ENCODE results near the gene WASL. TPM values are rescaled to one million over a fixed set of nuclear protein-coding genes. Genes with fewer than 3 reads are reported as not detected.
"Not testable (repeated sequence)": the region's sequence is repeated elsewhere in the genome, so short reads cannot be mapped to it uniquely, and the experiment has no call there.

Gene WASL
- total RNA-seq, 1 donor from 2014 or later, result 30.4 TPM

DNA sequence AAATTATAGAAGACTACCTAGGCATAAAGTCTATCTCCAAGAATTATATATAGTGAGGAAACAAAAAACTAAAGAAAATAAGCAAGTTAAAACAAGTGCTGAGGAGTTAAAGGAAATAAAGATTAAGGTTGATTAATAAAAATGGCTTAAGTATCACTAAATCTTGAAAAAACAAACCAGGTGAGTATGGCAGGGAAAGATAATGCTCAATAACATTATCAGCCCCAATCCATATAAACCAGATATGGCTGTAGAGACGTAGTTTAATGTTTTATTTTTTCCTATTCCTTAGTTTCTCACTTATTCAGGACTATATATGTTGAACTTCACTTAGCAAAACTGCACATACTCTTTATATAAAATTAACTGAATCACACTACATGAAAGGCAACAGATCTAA lies 4.4 kb downstream of the WASL start:
- Mint-ChIP-seq H3K27me3 (ENCODE audit: low read depth) (no peaks in the 10 kb centered on the region), H3K4me1 (peaks cover 44% of the 10 kb centered on the region), H3K9me3 (no peaks in the 10 kb centered on the region), H3K4me3 (no peak overlapping the region), H3K36me3 (ENCODE audit: low read depth) (no peaks in the 10 kb centered on the region), H3K27ac (ENCODE audit: unreplicated experiment) (no peak overlapping the region)
- DNase-seq (ENCODE audit: low read depth, low spot score), result no peak
- TF ChIP-seq, protein P1, sequence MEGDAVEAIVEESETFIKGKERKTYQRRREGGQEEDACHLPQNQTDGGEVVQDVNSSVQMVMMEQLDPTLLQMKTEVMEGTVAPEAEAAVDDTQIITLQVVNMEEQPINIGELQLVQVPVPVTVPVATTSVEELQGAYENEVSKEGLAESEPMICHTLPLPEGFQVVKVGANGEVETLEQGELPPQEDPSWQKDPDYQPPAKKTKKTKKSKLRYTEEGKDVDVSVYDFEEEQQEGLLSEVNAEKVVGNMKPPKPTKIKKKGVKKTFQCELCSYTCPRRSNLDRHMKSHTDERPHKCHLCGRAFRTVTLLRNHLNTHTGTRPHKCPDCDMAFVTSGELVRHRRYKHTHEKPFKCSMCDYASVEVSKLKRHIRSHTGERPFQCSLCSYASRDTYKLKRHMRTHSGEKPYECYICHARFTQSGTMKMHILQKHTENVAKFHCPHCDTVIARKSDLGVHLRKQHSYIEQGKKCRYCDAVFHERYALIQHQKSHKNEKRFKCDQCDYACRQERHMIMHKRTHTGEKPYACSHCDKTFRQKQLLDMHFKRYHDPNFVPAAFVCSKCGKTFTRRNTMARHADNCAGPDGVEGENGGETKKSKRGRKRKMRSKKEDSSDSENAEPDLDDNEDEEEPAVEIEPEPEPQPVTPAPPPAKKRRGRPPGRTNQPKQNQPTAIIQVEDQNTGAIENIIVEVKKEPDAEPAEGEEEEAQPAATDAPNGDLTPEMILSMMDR (conservative IDR thresholded peaks at IDR 0.05), result no peak

DNA sequence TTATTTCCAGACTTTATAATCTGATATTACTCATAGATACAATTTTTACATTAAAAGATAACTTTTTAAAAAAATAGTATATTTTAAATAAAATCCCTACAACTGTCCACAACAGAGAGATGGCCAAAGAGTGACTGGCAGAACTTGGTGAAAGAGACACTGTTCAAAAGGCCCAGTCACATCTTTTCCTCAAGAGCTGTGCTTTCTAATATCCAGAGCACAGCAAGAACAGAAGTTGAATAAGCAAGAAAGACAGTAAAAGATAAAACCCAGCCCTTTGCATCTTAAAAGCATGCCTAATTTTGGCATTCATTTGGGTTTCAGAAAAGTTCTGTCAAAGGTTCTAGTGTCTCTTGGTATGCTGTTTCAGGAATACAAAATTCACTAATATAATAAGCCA lies 6.9 kb downstream of the WASL start:
- Mint-ChIP-seq H3K27ac (ENCODE audit: unreplicated experiment) (no peak overlapping the region), H3K36me3 (ENCODE audit: low read depth) (peaks cover 8% of the 10 kb centered on the region), H3K27me3 (ENCODE audit: low read depth) (no peaks in the 10 kb centered on the region), H3K4me1 (peaks cover 34% of the 10 kb centered on the region), H3K9me3 (peaks cover 6% of the 10 kb centered on the region), H3K4me3 (no peak overlapping the region)
- TF ChIP-seq, protein P1 (conservative IDR thresholded peaks at IDR 0.05), result no peak
- no peak for DNase-seq (ENCODE audit: low read depth, low spot score)

DNA sequence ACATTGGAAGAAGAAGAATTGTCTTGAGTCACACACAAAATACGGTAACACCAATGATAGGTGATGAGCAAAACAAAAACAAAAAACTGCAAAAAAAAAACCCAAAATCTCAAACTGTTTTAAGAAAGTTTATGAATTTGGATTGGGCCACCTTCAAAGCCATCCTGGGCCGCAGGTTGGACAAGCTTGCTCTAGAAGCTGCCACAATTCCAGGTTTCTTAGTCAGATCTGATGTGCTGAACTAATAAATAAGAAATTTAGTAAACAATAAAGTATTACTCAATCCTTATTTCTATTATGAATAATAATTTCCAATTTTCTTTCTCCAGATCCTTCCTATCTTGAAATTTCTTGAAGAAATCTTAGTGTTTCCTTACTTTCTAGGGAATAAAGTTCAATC lies 10.0 kb downstream of the WASL start:
- Mint-ChIP-seq H3K36me3 (ENCODE audit: low read depth) (peaks cover 18% of the 10 kb centered on the region), H3K27ac (ENCODE audit: unreplicated experiment) (no peak overlapping the region)

DNA sequence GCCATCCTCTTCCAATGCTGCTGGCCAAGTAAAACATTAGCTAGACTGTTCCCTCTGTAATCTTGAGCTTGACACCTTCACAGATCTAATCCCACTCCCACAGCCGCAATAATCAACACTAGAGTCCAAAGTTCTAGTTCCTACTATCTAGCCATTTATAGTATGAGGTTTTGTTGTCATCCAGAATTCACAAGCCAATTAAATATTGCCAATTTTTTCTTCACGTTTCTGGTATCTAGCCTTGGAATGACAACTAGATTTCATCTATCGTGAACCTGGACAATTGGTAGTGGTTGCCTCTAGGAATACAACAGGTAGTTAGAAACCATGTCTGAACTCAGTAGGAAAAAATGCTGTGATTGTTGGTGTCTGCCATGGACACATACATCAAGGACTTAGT lies 10.4 kb downstream of the WASL start:
- no peaks in the 10 kb centered on the region for H3K27me3 Mint-ChIP-seq (ENCODE audit: low read depth)
- TF ChIP-seq, protein P1 (conservative IDR thresholded peaks at IDR 0.05), result no peak
- no peak overlapping the region for H3K4me3 Mint-ChIP-seq
- peaks cover 22% of the 10 kb centered on the region for H3K36me3 Mint-ChIP-seq (ENCODE audit: low read depth)
- no peak for DNase-seq (ENCODE audit: low read depth, low spot score)
- H3K4me1 Mint-ChIP-seq, result peaks cover 7% of the 10 kb centered on the region
- H3K9me3 Mint-ChIP-seq, result peaks cover 10% of the 10 kb centered on the region
- H3K27ac Mint-ChIP-seq (ENCODE audit: unreplicated experiment), result no peak overlapping the region

More for the DNA sequence above, 10.0 kb downstream of the WASL start:
- TF ChIP-seq, protein P1 (conservative IDR thresholded peaks at IDR 0.05), result no peak
- Mint-ChIP-seq H3K9me3 (peaks cover 10% of the 10 kb centered on the region), H3K27me3 (ENCODE audit: low read depth) (no peaks in the 10 kb centered on the region), H3K4me1 (peaks cover 12% of the 10 kb centered on the region), H3K4me3 (no peak overlapping the region)
- DNase-seq (ENCODE audit: low read depth, low spot score), result no peak

DNA sequence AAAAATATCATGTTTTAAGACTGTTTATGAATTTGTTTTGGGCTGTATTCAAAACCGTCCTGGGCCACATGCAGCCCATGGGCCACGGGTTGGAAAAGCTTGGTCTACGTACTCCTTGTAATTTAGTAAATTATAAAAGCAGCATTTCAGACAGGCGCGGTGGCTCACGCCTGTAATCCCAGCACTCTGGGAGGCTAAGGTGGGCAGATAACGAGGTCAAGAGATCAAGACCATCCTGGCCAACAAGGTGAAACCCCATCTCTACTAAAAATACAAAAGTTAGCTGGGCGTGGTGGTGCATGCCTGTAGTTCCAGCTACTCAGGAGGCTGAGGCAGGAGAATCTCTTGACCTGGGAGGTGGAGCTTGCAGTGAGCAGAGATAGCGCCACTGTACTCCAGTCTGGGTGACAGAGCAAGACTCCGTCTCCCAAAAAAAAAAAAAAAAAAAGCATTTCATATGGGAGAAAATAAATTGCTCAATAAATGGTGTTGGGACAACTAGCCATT lies 11.6 kb downstream of the WASL start:
- H3K27ac Mint-ChIP-seq (ENCODE audit: unreplicated experiment); H3K4me1 Mint-ChIP-seq; DNase-seq (ENCODE audit: low read depth, low spot score); H3K27me3 Mint-ChIP-seq (ENCODE audit: low read depth); H3K4me3 Mint-ChIP-seq: not testable (repeated sequence)
- peaks cover 17% of the 10 kb centered on the region for H3K9me3 Mint-ChIP-seq
- peaks cover 31% of the 10 kb centered on the region for H3K36me3 Mint-ChIP-seq (ENCODE audit: low read depth)

DNA sequence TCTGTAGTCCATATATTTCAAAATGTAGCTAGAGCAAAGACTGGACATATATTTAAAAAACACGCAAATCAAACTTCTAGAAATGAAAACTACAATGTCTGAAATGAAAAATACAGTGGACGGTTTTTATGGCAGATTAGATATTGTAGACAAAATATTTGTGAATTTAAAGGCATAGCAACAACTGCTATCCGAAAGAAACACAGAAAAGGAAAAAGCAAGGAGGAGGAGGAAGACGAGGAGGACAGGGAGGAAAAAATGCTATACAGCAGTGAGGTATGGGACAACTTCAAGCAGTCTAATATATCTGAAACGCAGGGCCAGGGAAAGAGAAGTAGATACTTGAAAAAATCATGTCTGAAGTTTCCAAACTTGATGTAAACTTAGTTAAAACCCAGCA lies 13.3 kb downstream of the WASL start:
- no peak for DNase-seq (ENCODE audit: low read depth, low spot score)
- Mint-ChIP-seq H3K36me3 (ENCODE audit: low read depth) (peaks cover 40% of the 10 kb centered on the region), H3K9me3 (peaks cover 20% of the 10 kb centered on the region), H3K27me3 (ENCODE audit: low read depth) (no peaks in the 10 kb centered on the region), H3K4me1 (peaks cover 5% of the 10 kb centered on the region), H3K27ac (ENCODE audit: unreplicated experiment) (no peak overlapping the region), H3K4me3 (no peak overlapping the region)
- TF ChIP-seq, protein P1 (conservative IDR thresholded peaks at IDR 0.05), result no peak
